ENCODE data around the gene TAS2R5. TPM values are rescaled to one million over a fixed set of nuclear protein-coding genes. Genes with fewer than 3 reads are reported as not detected.
"Not testable (repeated sequence)": the region's sequence is repeated elsewhere in the genome, so short reads cannot be mapped to it uniquely, and the experiment has no call there.

Gene TAS2R5, protein sequence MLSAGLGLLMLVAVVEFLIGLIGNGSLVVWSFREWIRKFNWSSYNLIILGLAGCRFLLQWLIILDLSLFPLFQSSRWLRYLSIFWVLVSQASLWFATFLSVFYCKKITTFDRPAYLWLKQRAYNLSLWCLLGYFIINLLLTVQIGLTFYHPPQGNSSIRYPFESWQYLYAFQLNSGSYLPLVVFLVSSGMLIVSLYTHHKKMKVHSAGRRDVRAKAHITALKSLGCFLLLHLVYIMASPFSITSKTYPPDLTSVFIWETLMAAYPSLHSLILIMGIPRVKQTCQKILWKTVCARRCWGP
- 1 to 10 TPM in 6 of 10 donors, under 1 TPM in 4; 0.32 to 3.8 (median 1.1) TPM for polyA plus RNA-seq (ENCODE audit: insufficient read length in 10 of 10)
- long read RNA-seq, donor 1, result 0 reads
- long read RNA-seq, donor 2, partial matches to known transcripts, result 0 of 1 reads
- long read RNA-seq, donor 2, other reads (novel, unspliced or antisense), result 0 of 1 reads
- long read RNA-seq, donor 3, result 0 reads
- long read RNA-seq, donor 4, result 0 reads
- long read RNA-seq, donor 5, partial matches to known transcripts, result 0 of 1 reads
- long read RNA-seq, donor 5, other reads (novel, unspliced or antisense), result 0 of 1 reads
- long read RNA-seq, donor 6, result 0 reads
- long read RNA-seq, donor 7, partial matches to known transcripts, result 0 of 3 reads
- long read RNA-seq, donor 7, other reads (novel, unspliced or antisense), result 0 of 3 reads
- long read RNA-seq, donor 8, partial matches to known transcripts, result 0 of 1 reads
- long read RNA-seq, donor 8, other reads (novel, unspliced or antisense), result 0 of 1 reads
- long read RNA-seq, donor 9, result 0 reads

GRCh38 chr7:141789917-141790316, at the start of gene TAS2R5:
Gene TAS2R5 (plus strand): TSS chr7:141790217. CDS start chr7:141790362, 145 bp downstream.
- no peak for DNase-seq

DNA sequence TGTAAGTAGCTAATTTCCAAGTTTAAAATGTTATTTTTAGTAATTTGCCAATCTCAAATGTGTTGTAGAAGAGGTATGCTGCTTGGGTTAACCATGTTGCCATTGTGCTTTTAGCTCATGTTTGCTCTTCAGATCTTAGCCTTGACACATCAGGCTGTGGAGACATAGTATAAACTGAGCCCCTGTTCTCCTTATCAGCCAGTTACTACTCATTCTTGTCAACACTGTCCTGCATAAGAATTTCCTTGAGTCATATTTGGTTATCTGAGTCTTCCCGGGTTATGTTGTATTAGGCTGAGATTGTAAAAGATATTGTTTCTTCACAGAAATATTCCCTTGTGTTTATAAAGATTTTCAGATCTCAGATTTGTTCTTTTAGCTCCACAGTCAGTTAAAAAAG, 47.8 kb upstream of the TAS2R5 start:
- no peak for DNase-seq

- DNase-seq, result no peak
These were observed 45.9 kb upstream of the TAS2R5 start for GRCh38 chr7:141744131-141744530.

GRCh38 chr7:141748396-141748795, 41.6 kb upstream of the TAS2R5 start:
- DNase-seq, result no peak

DNA sequence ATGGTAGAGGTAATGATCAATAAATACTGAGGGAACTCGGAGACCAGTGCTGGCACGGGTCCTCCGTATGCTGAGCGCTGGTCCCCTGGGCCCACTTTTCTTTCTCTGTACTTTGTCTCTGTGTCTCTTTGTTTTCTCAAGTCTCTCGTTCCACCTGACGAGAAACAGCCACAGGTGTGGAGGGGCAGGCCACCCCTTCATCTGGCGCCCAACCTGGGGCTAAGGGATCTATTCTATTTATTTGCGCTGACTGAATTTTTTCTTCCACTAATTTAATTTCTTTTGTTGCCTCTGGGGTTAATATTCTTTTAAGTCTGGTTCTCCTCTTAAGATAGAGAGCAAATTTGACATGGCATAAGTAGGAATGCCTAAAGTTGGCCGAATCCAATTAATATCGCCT, 38.1 kb upstream of the TAS2R5 start:
- not testable (repeated sequence) for DNase-seq

DNA sequence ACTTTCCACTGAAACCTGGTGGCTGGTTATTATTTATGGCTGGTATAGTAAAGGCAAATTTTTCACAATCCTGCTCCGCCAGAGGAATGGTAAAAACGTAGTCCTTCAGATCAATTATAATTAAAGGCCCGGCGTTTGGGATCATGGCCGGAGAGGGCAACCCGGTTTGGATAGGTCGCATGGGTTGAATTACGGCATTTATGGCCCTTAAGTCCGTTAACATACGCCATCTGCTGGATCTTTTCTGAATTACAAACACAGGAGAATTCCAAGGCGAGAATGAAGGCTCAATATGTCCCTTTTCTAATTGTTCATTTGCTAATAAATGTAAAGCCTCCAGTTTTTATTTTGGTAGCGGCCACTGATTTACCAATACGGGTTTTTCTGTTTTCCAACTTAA, 37.4 kb upstream of the TAS2R5 start:
- no peak for DNase-seq

- no peak for DNase-seq
These were observed 35.1 kb upstream of the TAS2R5 start for GRCh38 chr7:141754939-141755338.

- DNase-seq, result no peak
These were observed 26.2 kb upstream of the TAS2R5 start, which contains the start of gene TAS2R3 for GRCh38 chr7:141763797-141764196. Gene TAS2R3 (plus strand): TSS chr7:141764097. CDS start chr7:141764159, 62 bp downstream.

- not testable (repeated sequence) for DNase-seq
These were observed 19.9 kb upstream of the TAS2R5 start for GRCh38 chr7:141770083-141770583.

GRCh38 chr7:141776374-141776773, 13.6 kb upstream of the TAS2R5 start, which contains the start of gene TAS2R4:
Gene TAS2R4 (plus strand): TSS chr7:141776674. CDS start chr7:141778489, 1,815 bp downstream.
- DNase-seq, result no peak

DNA sequence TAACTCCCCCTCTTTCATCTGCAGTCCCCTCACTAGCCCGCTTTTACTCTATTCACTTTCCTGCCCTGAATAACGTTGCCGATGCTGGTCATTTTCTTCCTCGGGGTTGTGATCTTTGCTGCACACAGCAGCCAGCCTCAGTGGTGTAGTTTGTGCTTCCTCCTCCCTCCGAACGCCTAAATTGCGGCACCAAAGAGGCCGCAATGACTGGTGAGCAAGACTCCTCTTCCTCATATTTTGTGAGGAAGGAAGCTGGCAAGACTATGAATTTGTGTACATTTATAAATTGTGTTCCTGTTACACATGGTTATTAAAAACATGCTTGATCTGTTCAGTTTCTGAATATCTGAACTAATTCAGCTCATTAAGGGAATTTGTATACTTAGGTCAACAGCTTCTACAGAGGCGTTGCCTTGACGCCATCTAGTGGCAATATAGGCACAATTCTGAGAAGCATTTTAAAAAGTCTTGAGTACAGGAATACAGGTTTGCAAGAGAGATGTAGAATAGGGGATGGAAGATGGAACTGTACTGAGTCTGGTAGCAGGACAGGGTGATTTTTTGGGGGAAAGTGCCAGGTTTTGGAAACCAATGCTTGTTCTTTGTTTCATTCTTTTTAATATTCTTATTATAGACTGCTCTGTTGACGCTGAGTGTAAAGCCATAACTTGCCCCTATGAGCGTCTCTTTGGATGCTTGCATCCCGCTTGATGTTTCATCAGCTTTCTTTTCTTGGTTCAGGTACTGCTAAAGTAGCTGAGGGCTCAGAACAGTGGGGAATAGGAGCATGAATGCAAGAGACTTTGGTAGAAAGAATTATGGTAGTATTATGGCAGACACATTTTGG, 4.1 kb upstream of the TAS2R5 start:
- DNase-seq, result peak; percentile 10 to 39 (median 24)

GRCh38 chr7:141788296-141788695, 1.7 kb upstream of the TAS2R5 start:
- no peak for DNase-seq

DNA sequence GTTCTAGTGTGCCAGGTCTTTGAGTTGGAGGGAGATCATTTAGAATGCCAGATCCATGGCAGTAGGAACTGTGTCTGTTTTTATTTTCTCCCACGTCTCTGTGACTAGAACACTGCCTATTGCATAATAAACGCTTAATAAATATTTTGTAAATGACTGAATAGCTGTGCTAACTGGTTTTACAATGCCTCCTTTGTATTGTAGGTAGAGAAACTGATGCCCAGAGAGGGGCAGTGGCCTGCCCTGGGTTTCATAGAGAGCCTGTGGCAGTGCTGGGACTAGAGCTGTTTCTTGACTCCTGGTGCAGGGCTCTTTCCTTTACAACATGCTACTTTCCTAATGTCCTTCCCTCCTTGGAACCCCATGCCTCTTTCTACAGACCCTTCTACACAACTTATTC, 2.5 kb downstream of the TAS2R5 start:
- DNase-seq, result no peak

DNA sequence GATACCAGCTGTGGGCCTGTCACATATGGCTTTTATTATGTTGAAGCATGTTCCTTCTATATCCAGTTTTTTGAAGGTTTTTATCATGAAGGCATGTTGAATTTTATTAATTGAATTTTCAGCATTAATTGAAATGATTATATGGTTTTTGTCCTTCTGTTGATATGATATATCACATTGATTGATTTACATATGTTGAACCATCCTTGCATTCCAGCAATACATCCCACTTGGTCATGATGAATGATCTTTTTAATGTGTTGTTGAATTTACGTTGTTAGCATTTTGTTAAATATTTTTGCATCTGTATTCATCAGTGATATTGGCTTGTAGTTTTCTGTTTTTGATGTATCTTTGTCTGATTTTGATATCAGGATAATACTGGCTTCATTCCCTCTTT, 30.1 kb downstream of the TAS2R5 start:
- DNase-seq, result no peak

DNA sequence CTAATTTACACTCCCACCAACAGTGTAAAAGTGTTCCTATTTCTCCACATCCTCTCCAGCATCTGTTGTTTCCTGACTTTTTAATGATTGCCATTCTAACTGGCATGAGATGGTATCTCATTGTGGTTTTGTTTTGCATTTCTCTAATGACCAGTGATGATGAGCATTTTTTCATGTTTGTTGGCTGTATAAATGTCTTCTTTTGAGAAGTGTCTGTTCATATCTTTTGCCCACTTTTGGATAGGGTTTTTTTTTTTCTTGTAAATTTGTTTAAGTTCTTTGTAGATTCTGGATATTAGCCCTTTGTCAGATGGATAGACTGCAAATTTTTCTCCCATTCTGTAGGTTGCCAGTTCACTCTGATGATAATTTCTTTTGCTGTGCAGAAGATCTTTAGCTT, 32.4 kb downstream of the TAS2R5 start:
- not testable (repeated sequence) for DNase-seq

GRCh38 chr7:141837683-141838082, 47.7 kb downstream of the TAS2R5 start:
- no peak for DNase-seq

GRCh38 chr7:141838581-141838980, 48.6 kb downstream of the TAS2R5 start:
- DNase-seq, result no peak

GRCh38 chr7:141839256-141839655, 49.2 kb downstream of the TAS2R5 start:
- no peak for DNase-seq

DNA sequence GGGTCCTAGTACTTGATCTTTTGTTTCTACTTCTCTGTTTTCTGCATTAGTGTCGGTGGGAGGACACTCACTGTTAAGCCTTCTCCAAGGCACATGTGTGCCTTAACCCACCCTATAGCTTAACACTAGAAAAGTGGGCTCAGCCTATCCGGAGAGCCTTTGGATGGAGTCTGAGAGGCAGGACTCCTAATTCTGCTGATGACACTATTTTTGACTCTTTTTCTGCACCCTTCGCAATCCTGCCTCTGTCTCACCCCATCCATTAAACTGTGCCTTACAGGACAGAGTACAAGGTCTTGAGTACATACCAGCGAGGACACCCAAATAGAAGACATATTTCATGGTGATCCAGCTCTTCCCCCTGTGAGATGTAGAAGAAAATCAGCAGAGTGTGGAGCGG, 50.7 kb downstream of the TAS2R5 start:
- no peak for DNase-seq

Measured in muscle of back (tissue), 13 donors.